ENCODE data around the gene TTC28. TPM values are rescaled to one million over a fixed set of nuclear protein-coding genes. Genes with fewer than 3 reads are reported as not detected.

The TTC28 gene
- total and polyA plus RNA-seq, 12 donors = 3.4 to 75.6 (median 28.6) TPM

DNA sequence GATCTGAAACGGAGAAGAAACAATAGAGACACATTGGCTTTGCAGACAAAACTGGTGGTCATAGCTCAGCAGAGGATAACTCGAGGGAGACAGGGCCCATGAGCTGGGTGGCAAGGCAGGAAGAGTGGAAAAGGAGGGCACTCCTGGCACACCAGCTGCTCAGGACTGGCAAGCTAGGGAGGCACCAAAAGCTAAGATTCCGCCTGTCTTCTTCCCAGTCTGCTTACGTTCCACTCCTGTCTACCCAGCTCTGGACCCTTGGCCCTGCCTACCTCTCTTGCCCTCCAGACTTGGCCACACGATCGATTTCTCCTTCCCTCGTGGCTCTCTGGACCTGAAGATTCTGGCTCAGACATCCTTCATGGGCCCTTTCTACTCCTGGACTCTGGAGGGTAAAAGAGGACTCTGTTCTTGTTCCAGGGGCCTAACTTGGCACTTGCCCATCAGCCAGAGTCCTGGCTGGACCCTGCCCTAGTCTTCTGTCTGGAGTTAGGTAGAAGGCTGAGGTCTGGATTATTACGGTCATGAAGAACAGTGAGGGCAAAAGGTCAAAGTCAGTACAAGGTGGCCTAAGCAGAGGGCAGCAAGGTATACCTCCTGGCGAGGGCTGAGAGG, 645.4 kb downstream of the TTC28 start:
- intact Hi-C loops (cut with DNase I) = no loop called here
- DNase-seq = peak in 1 of 7 donors; percentile 19

DNA sequence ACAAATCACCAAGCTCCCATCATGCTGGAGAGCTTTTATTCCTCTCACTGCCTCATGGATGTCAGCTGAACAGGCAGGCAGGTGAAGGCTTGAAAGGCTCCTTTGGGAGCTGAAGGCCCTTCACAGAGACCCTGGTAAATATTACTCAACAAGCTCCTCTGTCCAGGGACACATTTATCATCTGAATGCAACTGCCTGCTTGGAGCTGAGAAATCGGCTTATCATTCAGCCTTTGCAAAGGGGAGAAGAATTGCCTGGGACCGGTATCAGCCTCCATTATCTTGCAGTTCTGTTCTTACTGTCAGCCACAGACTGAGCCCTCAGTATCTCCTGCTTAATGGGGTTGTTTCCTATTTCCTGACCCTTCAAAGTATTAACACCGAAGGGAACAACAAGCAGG, 646.8 kb downstream of the TTC28 start:
- Histone ChIP-seq H3K4me1 (replicated peaks in 1 of 2) (peaks cover 12 to 48% of the 10 kb centered on the region in 2 donors), H3K4me3 (no peak overlapping the region), H3K27me3 (no peaks in the 10 kb centered on the region), H3K27ac (peak overlapping the region in 1 of 5 donors; percentile 71), H3K36me3 (replicated peaks in 1 of 2) (no peaks in the 10 kb centered on the region), H3K9me3 (replicated peaks in 1 of 3) (no peaks in the 10 kb centered on the region)
- DNase-seq = peak in 1 of 7 donors; percentile 13
- 35 to 40% (median 38%) methylated on average over 3 of the region's 3 CpGs for WGBS, 4 donors
- intact Hi-C loops (cut with DNase I) = no loop called here
- no peak for TF ChIP-seq POLR2A (IDR thresholded peaks at IDR 0.05)
- TF ChIP-seq, protein P1, sequence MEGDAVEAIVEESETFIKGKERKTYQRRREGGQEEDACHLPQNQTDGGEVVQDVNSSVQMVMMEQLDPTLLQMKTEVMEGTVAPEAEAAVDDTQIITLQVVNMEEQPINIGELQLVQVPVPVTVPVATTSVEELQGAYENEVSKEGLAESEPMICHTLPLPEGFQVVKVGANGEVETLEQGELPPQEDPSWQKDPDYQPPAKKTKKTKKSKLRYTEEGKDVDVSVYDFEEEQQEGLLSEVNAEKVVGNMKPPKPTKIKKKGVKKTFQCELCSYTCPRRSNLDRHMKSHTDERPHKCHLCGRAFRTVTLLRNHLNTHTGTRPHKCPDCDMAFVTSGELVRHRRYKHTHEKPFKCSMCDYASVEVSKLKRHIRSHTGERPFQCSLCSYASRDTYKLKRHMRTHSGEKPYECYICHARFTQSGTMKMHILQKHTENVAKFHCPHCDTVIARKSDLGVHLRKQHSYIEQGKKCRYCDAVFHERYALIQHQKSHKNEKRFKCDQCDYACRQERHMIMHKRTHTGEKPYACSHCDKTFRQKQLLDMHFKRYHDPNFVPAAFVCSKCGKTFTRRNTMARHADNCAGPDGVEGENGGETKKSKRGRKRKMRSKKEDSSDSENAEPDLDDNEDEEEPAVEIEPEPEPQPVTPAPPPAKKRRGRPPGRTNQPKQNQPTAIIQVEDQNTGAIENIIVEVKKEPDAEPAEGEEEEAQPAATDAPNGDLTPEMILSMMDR (IDR thresholded peaks at IDR 0.05) = no peak

More for the DNA sequence above, 645.4 kb downstream of the TTC28 start:
- Histone ChIP-seq H3K36me3 (replicated peaks in 1 of 2) (no peaks in the 10 kb centered on the region), H3K9me3 (replicated peaks in 1 of 3) (no peaks in the 10 kb centered on the region), H3K4me3 (no peak overlapping the region), H3K4me1 (replicated peaks in 1 of 2) (peaks cover 12 to 40% of the 10 kb centered on the region in 2 donors), H3K27ac (peak overlapping the region in 2 of 5 donors; percentile 60 to 71), H3K27me3 (no peaks in the 10 kb centered on the region)
- 79 to 84% (median 83%) methylated on average over 8 to 9 of the region's 9 CpGs for WGBS, 4 donors
- TF ChIP-seq, protein P1 (IDR thresholded peaks at IDR 0.05) = no peak
- no peak for TF ChIP-seq POLR2A (IDR thresholded peaks at IDR 0.05)

DNA sequence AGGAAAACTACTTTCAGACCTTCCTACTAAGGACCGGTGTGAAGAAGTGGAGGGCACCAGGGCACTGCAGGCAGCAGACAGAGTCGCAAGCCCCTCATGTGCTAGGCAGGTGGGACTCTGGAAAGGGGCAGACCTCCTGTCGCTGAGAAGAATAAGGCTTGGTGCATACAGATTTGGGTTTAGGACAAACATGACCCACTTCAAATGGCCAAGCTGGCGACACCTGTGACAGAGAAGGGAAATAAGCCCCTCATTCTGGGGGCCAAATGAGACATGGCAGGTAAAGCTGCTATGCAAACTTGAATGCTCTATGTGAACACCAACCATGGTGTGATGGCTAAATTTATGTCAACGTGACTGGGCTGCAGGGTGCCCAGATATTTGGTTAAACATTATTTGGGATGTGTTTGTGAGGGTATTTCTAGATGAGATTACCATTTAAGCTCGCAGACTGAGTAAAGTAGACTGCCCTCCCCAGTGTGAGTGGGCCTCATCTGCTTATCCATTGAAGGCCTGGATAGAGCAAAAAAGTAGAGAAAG, 648.2 kb downstream of the TTC28 start:
- TF ChIP-seq, protein P1 (IDR thresholded peaks at IDR 0.05) = no peak
- TF ChIP-seq POLR2A (IDR thresholded peaks at IDR 0.05) = no peak
- Histone ChIP-seq H3K27ac (no peak overlapping the region), H3K4me1 (replicated peaks in 1 of 2) (peaks cover 12 to 54% of the 10 kb centered on the region in 2 donors), H3K27me3 (no peaks in the 10 kb centered on the region), H3K4me3 (no peak overlapping the region), H3K9me3 (replicated peaks in 1 of 3) (no peaks in the 10 kb centered on the region), H3K36me3 (replicated peaks in 1 of 2) (no peaks in the 10 kb centered on the region)
- WGBS, 4 donors = 91 to 98% (median 97%) methylated on average over 6 of the region's 6 CpGs
- DNase-seq = no peak
- intact Hi-C loops (cut with DNase I) = no loop called here

DNA sequence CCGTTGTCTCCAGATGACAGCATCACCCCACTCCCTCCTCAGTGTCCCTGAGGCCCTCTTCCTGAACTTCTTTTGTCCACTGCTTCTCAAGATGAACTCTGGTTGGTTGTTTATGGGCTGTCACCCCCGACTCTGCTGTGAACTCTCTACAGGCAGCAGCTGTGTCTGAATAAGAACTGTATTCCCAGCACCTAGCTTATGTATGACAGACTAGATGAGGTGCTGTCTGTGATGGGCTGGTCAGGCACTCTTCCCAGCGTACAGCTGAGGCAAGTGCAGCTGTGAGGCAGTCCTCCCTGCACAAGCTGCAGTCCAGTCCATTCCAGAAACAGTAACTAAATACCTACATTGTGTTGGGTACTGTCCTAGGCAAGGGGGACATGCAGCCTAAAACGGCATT, 649.2 kb downstream of the TTC28 start:
- intact Hi-C loops (cut with DNase I) = no loop called here
- WGBS, 4 donors = 77 to 87% (median 84%) methylated on average over 4 of the region's 4 CpGs
- Histone ChIP-seq H3K9me3 (replicated peaks in 1 of 3) (no peaks in the 10 kb centered on the region), H3K4me1 (replicated peaks in 1 of 2) (peaks cover 10 to 49% of the 10 kb centered on the region in 2 donors), H3K4me3 (no peak overlapping the region), H3K36me3 (replicated peaks in 1 of 2) (no peaks in the 10 kb centered on the region), H3K27ac (peak overlapping the region in 1 of 5 donors; percentile 43), H3K27me3 (no peaks in the 10 kb centered on the region)
- peak in 1 of 7 donors; percentile 53 for DNase-seq
- TF ChIP-seq, protein P1 (IDR thresholded peaks at IDR 0.05) = no peak
- no peak for TF ChIP-seq POLR2A (IDR thresholded peaks at IDR 0.05)
